Mesodermal cell (in vitro differentiated cells): ENCODE results near the gene PTPRCAP. TPM values are rescaled to one million over a fixed set of nuclear protein-coding genes. Genes with fewer than 3 reads are reported as not detected.
"Not testable (repeated sequence)": the region's sequence is repeated elsewhere in the genome, so short reads cannot be mapped to it uniquely, and the experiment has no call there.

Experiments
- H3K27ac ChIP-seq: 2 replicates; pipeline ENCODE4 v1.7.0; 2013; ENCODE audit warnings: mild to moderate bottlenecking, low read depth, low read length, moderate library complexity; ENCODE audit not compliant: severe bottlenecking
- H3K36me3 ChIP-seq: 2 replicates; pipeline ENCODE4 v1.7.1; 2013; ENCODE audit warnings: mild to moderate bottlenecking, low read length, moderate library complexity; ENCODE audit not compliant: control insufficient read depth, insufficient read depth
- H3K4me1 ChIP-seq: one replicate; pipeline ENCODE4 v1.7.1; 2013; ENCODE audit warnings: mild to moderate bottlenecking, low read length; ENCODE audit not compliant: insufficient read depth, control insufficient read depth, poor library complexity, severe bottlenecking
- H3K4me3 ChIP-seq: 2 replicates; pipeline ENCODE4 v1.7.0; 2013; ENCODE audit warnings: low read length, control low read depth, mild to moderate bottlenecking; ENCODE audit not compliant: insufficient read depth, poor library complexity, severe bottlenecking; ENCODE audit errors: extremely low read depth
- H3K9me3 ChIP-seq: 2 replicates; pipeline ENCODE4 v1.7.1; 2013; ENCODE audit warnings: mild to moderate bottlenecking, low read length, moderate library complexity; ENCODE audit not compliant: control insufficient read depth
- WGBS, 2 experiments: methylation state at CpG; one replicate each; pipeline ENCODE4 v1.1.5; 2013; ENCODE audit warnings: missing lambda C conversion rate in 2 of 2; ENCODE audit not compliant: insufficient coverage in 2 of 2; 5-methylcytosine and 5-hydroxymethylcytosine counted together
- polyA plus RNA-seq, 2 experiments: library from polyadenylated mRNA; stranded (reverse); fragments of 50-300 nt; gene quantifications; one replicate each; pipeline ENCODE4 v1.2.3, GENCODE V29; 2013

PTPRCAP gene, protein sequence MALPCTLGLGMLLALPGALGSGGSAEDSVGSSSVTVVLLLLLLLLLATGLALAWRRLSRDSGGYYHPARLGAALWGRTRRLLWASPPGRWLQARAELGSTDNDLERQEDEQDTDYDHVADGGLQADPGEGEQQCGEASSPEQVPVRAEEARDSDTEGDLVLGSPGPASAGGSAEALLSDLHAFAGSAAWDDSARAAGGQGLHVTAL
- 1.5 TPM for polyA plus RNA-seq (2013, experiment 1 of 2)
- polyA plus RNA-seq (2013, experiment 2 of 2) = 1.3 TPM

DNA sequence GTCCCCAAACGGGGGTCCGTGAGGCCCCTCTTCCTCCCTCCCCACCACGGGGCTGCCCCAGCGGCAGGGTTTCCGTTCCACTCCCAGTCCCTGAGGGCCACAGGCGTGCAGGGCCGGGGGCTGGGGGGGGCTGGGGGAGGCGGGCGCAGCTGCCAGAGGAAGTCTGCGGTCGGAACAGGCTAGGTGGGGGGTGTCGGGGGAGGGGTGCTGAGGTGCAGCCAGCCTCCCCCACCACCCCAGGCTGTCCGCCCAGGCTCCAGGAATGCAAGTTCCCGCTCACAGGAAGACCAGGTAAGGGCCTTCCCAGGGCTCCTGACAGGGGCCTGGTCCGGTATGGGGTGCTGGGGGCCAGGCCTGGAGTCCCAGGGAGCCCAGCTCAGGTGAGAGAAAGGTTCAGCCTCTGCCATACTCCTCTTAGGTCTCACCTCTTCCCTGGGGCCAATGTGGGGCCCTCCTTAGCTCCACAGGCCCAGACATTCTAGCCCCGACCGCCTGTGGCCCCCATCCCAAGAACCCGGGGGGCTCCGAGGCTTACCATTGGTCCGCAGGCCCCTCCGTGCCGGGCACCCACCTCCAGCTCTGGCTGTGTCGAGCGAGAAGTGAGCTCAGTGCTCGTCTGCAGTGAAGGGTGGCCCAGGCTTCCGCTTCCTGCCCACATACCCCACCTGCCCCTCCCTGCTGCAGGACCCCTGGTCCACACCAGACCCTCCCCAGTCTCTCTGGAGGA lies at the start of gene PTPRCAP:
TSS of gene PTPRCAP (minus strand) at position 601 of the 727 bp plus-strand sequence. CDS start at position 538, 63 bp downstream.
- no peak within 1 kb of the TSS for H3K4me3 ChIP-seq
- 85 to 91% methylated on average over 4 to 14 of the region's 26 CpGs for WGBS, 2 experiments
- peaks cover 75% of the 10 kb centered on the region for H3K36me3 ChIP-seq
- no peak within 1 kb of the TSS for H3K27ac ChIP-seq
- H3K9me3 ChIP-seq = no peaks in the 10 kb centered on the region
- H3K4me1 ChIP-seq = peaks cover 7% of the 10 kb centered on the region

GRCh38 chr11:67486481-67487195 lies 49.2 kb upstream of the PTPRCAP start:
- H3K4me1 ChIP-seq = no peaks in the 10 kb centered on the region
- no peak overlapping the region for H3K27ac ChIP-seq
- peaks cover 6% of the 10 kb centered on the region for H3K9me3 ChIP-seq
- WGBS, 2 experiments = 95 to 97% methylated on average over 13 to 16 of the region's 20 CpGs
- no peak overlapping the region for H3K4me3 ChIP-seq
- H3K36me3 ChIP-seq = peaks cover 35% of the 10 kb centered on the region

DNA sequence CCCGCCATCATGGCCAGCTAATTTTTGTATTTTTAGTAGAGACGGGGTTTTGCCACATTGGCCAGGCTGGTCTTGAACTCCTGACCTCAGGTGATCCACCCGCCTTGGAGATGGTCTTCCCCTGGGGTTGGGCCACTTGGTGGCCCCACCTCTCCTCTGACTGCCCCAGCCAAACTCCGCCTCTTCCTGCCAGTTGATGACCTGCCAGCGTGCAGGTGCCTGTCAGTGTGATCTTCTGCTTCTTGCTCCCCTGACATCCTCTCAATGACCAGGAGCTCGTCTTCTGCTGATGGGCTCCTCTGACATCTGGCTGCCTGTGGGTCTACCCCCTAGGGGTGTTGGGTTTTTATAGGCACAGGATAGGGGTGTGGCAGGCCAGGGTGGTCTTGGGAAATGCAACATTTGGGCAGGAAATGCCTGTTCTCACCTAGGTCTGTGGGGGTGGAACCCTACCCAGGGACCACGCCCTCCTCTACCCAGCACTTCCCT lies 48.4 kb upstream of the PTPRCAP start:
- H3K4me3 ChIP-seq, H3K4me1 ChIP-seq, H3K27ac ChIP-seq, H3K9me3 ChIP-seq: not testable (repeated sequence)
- WGBS, 2 experiments = 91 to 93% methylated on average over 4 to 7 of the region's 7 CpGs
- peaks cover 34% of the 10 kb centered on the region for H3K36me3 ChIP-seq

DNA sequence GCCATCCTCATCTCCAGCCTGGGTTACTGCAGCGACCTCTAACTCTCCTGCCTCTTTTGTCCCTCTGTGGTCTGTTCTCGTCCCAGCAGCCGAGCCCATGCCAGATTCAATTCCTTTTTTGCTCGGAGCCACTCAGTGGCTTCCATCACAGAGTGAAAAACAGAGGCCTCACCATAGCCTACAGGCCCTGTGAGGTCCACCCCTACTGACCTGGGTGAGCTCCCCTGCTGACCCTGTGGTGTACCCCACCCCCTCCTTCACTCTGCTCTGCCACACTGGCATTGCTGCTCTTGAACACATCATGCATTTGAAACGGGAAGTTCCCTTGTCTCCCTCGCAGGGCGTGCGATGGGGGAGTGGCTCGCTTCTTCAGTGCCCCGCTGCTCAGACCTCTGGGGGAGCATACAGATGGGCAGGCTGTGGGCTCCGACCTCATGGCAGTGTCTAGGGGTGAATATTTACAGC lies 47.4 kb upstream of the PTPRCAP start:
- 94% methylated on average over 10 to 11 of the region's 11 CpGs for WGBS, 2 experiments
- Histone ChIP-seq H3K4me1 (no peaks in the 10 kb centered on the region), H3K9me3 (peaks cover 6% of the 10 kb centered on the region), H3K36me3 (peaks cover 23% of the 10 kb centered on the region), H3K27ac (no peak overlapping the region), H3K4me3 (no peak overlapping the region)

DNA sequence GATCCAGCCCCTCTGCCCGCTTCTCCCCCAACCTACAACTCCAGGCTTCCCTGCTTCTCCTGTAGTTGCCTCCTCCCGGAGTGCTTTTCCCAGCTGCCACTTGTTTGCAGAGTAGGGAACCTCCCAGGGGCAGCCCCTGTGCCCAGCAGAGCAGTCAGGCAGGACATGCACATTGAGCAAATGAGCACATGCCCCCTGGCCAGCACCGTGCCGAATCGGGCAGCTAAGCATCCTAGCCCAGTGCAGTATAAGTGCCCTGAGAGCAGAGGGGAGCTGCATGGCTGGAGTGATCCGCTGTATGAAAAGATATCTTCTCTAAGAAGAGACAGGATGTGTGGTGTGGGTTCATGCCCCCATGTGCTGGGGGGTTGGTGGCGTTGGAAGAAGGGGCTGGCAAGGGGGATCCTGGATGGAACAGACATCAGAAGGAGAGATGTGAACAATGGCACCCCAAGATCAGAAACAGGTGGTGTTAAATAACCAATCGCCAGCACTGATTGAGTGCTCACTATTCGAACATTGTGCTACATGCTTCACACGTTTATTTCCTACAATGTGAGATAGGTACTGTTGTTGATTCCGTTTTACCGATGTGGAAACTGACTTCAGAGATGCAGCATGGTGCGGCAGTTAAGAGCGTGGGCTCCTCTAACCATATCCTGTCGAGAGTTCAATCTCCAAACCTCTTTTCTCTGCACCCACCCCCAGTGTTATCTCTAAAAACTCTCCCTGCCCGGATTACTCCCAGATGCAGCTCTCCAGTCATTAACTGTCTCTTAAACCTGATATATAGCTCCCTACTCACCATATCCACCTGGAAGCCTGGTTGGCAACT lies 46.6 kb upstream of the PTPRCAP start:
- H3K4me1 ChIP-seq = no peaks in the 10 kb centered on the region
- H3K27ac ChIP-seq = no peak overlapping the region
- peaks cover 6% of the 10 kb centered on the region for H3K9me3 ChIP-seq
- H3K36me3 ChIP-seq = peaks cover 15% of the 10 kb centered on the region
- peak overlapping the region; percentile 46 for H3K4me3 ChIP-seq
- WGBS, 2 experiments = 94 to 98% methylated on average over 16 of the region's 16 CpGs

DNA sequence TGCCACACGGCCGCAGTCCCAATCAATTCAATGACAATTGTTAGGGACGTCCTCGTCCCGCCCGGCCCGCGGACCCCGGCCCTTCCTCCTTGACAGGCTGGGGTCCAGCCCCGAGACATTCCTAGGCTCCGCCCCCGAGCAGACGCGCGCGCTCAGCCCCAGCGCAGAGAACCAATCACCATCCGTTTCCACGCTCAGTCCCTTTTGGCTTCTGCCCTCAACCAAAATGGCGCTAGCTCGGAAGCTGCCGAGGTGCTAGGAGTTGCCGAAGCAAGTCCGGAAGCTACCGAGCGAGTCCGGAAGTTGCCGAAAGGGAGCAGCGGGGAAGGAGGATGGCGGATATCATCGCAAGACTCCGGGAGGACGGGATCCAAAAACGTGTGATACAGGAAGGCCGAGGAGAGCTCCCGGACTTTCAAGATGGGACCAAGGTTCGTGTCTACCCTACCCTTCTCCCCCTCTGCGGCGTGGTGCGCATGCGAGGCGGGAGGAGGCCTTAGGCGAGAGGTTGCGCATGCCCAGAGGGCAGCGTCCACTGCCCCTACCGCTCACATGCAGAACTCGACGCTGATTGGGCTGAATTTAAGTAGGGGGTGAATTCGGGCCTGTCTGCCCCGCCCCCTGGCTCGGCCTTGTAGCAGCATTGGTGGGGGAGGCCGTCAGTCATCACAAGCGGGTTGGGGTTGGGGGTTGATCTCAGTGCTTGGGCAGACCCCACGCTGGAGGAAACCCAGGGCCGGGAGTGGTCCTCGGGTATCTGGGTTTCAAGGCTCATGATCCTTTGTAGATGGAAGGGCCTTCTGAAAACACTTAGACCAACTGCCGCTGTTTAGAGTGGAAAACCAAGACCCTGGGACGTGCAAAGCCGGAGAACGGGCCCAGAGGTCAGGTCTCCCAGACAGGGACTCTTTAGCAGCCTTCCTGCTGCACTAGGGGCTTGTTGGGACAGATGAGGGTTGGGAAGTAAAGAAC lies 45.6 kb upstream of the PTPRCAP start, which contains the start of gene AIP:
TSS of gene AIP (plus strand) at position 200 of the 972 bp plus-strand sequence. CDS start at position 333, 133 bp downstream.
- Histone ChIP-seq H3K36me3 (peaks cover 9% of the 10 kb centered on the region), H3K27ac (peak within 1 kb of the TSS; percentile 85), H3K4me3 (peak within 1 kb of the TSS; percentile 46), H3K4me1 (no peaks in the 10 kb centered on the region), H3K9me3 (peaks cover 6% of the 10 kb centered on the region)
- 8 to 26% methylated on average over 22 to 38 of the region's 60 CpGs for WGBS, 2 experiments

GRCh38 chr11:67482275-67482826 lies 44.9 kb upstream of the PTPRCAP start:
- H3K9me3 ChIP-seq = peaks cover 6% of the 10 kb centered on the region
- no peaks in the 10 kb centered on the region for H3K4me1 ChIP-seq
- H3K4me3 ChIP-seq = peak overlapping the region; percentile 46
- WGBS, 2 experiments = 86 to 91% methylated on average over 12 to 14 of the region's 19 CpGs
- no peak overlapping the region for H3K27ac ChIP-seq
- H3K36me3 ChIP-seq = peaks cover 2% of the 10 kb centered on the region

DNA sequence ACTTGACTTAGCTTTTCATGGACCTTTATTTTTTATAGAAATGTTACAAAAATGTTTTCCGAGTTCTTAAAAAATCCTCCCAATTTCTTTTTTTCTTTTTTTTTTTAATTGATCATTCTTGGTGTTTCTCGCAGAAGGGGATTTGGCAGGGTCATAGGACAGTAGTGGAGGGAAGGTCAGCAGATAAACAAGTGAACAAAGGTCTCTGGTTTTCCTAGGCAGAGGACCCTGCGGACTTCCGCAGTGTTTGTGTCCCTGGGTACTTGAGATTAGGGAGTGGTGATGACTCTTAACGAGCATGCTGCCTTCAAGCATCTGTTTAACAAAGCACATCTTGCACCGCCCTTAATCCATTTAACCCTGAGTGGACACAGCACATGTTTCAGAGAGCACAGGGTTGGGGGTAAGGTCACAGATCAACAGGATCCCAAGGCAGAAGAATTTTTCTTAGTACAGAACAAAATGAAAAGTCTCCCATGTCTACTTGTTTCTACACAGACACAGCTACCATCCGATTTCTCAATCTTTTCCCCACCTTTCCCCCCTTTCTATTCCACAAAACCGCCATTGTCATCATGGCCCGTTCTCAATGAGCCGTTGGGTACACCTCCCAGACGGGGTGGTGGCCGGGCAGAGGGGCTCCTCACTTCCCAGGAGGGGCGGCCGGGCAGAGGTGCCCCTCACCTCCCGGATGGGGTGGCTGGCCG lies 40.0 kb upstream of the PTPRCAP start:
- H3K9me3 ChIP-seq, H3K4me1 ChIP-seq, H3K36me3 ChIP-seq, H3K4me3 ChIP-seq, H3K27ac ChIP-seq: not testable (repeated sequence)
- 94% methylated on average over 2 to 10 of the region's 16 CpGs for WGBS, 2 experiments

DNA sequence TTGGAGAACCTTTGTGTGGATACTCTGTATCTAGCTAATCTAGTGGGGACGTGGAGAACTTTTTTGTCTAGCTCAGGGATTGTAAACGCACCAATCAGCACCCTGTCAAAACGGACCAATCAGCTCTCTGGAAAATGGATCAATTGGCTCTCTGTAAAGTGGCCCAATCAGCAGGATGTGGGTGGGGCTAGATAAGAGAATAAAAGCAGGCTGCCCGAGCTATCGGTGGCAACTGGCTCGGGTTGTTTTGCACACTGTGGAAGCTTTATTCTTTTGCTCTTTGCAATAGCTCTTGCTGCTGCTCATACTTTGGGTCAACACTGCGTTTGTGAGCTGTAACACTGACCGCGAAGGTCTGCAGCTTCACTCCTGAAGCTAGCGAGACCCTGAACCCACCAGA lies 39.2 kb upstream of the PTPRCAP start:
- not testable (repeated sequence) for H3K4me1 ChIP-seq, H3K36me3 ChIP-seq, H3K9me3 ChIP-seq, H3K27ac ChIP-seq, H3K4me3 ChIP-seq
- WGBS, 2 experiments = 95 to 96% methylated on average over 10 of the region's 10 CpGs
